ENCODE data around the gene IFT122.

IFT122 gene

GRCh38 chr3:129473067-129473768, 33.2 kb downstream of the IFT122 start:
- Histone ChIP-seq H3K9me3 (ENCODE audit: severe bottlenecking) (no peaks in the 10 kb centered on the region), H3K27me3 (ENCODE audit: insufficient read depth, poor library complexity, severe bottlenecking) (no peaks in the 10 kb centered on the region), H3K4me3 (ENCODE audit: severe bottlenecking) (no peak overlapping the region), H3K4me1 (ENCODE audit: insufficient read depth, poor library complexity, severe bottlenecking) (no peaks in the 10 kb centered on the region), H3K27ac (ENCODE audit: poor library complexity, severe bottlenecking) (no peak overlapping the region), H3K36me3 (ENCODE audit: low read depth) (peaks cover 12% of the 10 kb centered on the region; the same call in 1 of the 2 replicates)
- DNase-seq (ENCODE audit: low spot score) (no peak), ATAC-seq (ENCODE audit: low read depth) (no peak)
- TF ChIP-seq CTCF (IDR thresholded peaks at IDR 0.05; ENCODE audit: poor library complexity, severe bottlenecking) = no peak

- H3K36me3 ChIP-seq (ENCODE audit: low read depth) = peaks cover 17% of the 10 kb centered on the region; the same call in 1 of the 2 replicates
- no peaks in the 10 kb centered on the region for H3K4me1 ChIP-seq (ENCODE audit: insufficient read depth, poor library complexity, severe bottlenecking)
- ATAC-seq (ENCODE audit: low read depth) (no peak), DNase-seq (ENCODE audit: low spot score) (no peak)
- no peak for TF ChIP-seq CTCF (IDR thresholded peaks at IDR 0.05; ENCODE audit: poor library complexity, severe bottlenecking)
- no peaks in the 10 kb centered on the region for H3K27me3 ChIP-seq (ENCODE audit: insufficient read depth, poor library complexity, severe bottlenecking)
- H3K9me3 ChIP-seq (ENCODE audit: severe bottlenecking) = no peaks in the 10 kb centered on the region
- no peak overlapping the region for H3K4me3 ChIP-seq (ENCODE audit: severe bottlenecking)
- H3K27ac ChIP-seq (ENCODE audit: poor library complexity, severe bottlenecking) = no peak overlapping the region
These were observed 33.7 kb downstream of the IFT122 start for GRCh38 chr3:129473769-129474152.

- no peak overlapping the region for H3K27ac ChIP-seq (ENCODE audit: poor library complexity, severe bottlenecking)
- DNase-seq (ENCODE audit: low spot score) = no peak
- no peak for TF ChIP-seq CTCF (IDR thresholded peaks at IDR 0.05; ENCODE audit: poor library complexity, severe bottlenecking)
- no peaks in the 10 kb centered on the region for H3K4me1 ChIP-seq (ENCODE audit: insufficient read depth, poor library complexity, severe bottlenecking)
- no peak overlapping the region for H3K4me3 ChIP-seq (ENCODE audit: severe bottlenecking)
- H3K9me3 ChIP-seq (ENCODE audit: severe bottlenecking) = no peaks in the 10 kb centered on the region
- peaks cover 16% of the 10 kb centered on the region for H3K36me3 ChIP-seq (ENCODE audit: low read depth)
- no peaks in the 10 kb centered on the region for H3K27me3 ChIP-seq (ENCODE audit: insufficient read depth, poor library complexity, severe bottlenecking)
- ATAC-seq (ENCODE audit: low read depth) = no peak
These were observed 35.2 kb downstream of the IFT122 start for GRCh38 chr3:129474984-129475804.

GRCh38 chr3:129475863-129476262, 35.8 kb downstream of the IFT122 start:
- Histone ChIP-seq H3K36me3 (ENCODE audit: low read depth) (peaks cover 17% of the 10 kb centered on the region), H3K27me3 (ENCODE audit: insufficient read depth, poor library complexity, severe bottlenecking) (no peaks in the 10 kb centered on the region), H3K9me3 (ENCODE audit: severe bottlenecking) (no peaks in the 10 kb centered on the region), H3K4me1 (ENCODE audit: insufficient read depth, poor library complexity, severe bottlenecking) (no peaks in the 10 kb centered on the region), H3K27ac (ENCODE audit: poor library complexity, severe bottlenecking) (no peak overlapping the region), H3K4me3 (ENCODE audit: severe bottlenecking) (no peak overlapping the region)
- TF ChIP-seq CTCF (IDR thresholded peaks at IDR 0.05; ENCODE audit: poor library complexity, severe bottlenecking) = no peak
- no peak for ATAC-seq (ENCODE audit: low read depth)
- DNase-seq (ENCODE audit: low spot score) = no peak

Data from RWPE2 (cell line).